Activated T-cell treated with anti-CD3 and anti-CD28 coated beads for 4 hours (primary cell): ENCODE data around the gene CX3CR1.

Experiments
- DNase-seq: peaks from one replicate; pipeline ENCODE4 v3.0.0-alpha.2; 2020

CX3CR1 gene

DNA sequence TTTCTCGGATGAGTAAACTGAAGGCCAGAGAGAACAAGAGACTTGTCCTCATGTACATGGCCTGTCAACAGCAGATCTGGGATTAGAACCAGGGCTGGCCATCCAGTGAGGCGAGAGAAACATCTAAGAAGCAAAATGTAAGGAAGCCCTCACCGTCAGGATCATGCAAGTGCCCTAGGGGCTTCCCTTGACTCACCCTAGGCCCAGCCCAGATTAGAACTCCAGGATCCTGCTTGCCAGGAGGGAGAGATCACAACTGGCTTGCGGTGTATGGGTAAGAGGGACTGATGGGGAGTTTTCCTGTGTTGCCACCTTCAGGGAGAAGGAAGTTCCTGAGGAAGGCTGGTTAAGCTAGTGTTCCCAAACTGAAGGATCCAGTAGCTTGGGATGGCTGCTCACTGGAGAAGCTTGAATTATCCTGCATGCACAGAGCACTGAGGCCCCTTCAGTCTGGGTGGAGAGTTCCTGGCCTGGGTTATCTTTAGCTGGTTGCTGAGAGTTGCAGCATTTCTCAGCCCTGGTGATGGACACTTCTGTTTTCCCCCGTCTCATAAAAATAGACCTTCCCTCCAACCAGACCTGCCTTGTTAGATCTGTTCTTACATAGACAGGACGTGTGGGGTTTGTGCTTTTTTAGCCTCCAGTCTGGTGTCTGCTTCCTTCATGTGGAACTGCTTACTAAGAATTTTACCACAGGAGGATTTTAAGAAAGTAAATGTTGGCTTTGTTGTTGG, 59.3 kb downstream of the CX3CR1 start:
- DNase-seq = no peak

- no peak for DNase-seq
These were observed 60.1 kb downstream of the CX3CR1 start for GRCh38 chr3:39219702-39220101.

DNA sequence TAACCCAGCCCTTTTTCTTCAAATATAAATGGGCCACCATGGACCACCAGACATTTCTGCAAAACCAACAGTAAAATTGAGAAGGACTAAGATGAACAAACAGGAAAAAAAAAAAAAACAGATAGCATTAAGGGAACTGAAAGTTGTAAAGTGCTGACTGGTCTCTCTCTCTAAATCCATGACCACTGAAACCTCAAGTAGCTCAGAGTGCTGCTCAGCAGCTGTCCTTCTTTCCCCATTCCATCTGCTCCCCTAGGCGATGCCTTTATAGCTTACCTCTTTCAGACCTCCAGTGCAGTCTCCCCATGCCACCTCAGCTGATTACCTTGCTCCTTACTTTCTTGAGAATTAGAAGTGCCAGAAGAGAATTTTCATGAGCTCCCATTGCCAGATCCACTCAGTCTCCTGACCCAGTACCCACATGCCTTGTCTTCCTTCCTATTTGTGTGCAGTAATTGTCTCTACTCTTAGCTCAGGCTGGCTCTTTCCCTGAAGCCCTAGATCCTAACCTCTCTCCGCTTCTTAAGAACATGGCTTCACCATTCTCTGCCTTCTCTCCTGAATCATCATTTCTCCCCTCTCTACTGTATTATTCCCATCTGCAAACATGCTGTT, 63.6 kb downstream of the CX3CR1 start:
- DNase-seq = no peak

- no peak for DNase-seq
These were observed 66.2 kb downstream of the CX3CR1 start for GRCh38 chr3:39213613-39214012.
